SJSA1 (cell line): ENCODE data around the gene SLC45A3. TPM values are rescaled to one million over a fixed set of nuclear protein-coding genes. Genes with fewer than 3 reads are reported as not detected.
A peak's percentile ranks its signal among the peaks of the same experiment; 100 is the strongest.
"Not testable (repeated sequence)": the region's sequence is repeated elsewhere in the genome, so short reads cannot be mapped to it uniquely, and the experiment has no call there.

Experiments
- DNase-seq, 2 experiments: peaks; one replicate each; pipeline ENCODE4 v3.0.0-alpha.2; 2015 to 2020; ENCODE audit warnings: low spot score in 2 of 2, low read depth in 1 of 2
- H3K27ac ChIP-seq: fragments of 250-450 bp; sonication (Bioruptor Pico); 2 replicates; pipeline ENCODE4 v1.5.1; 2020; ENCODE audit warnings: mild to moderate bottlenecking, moderate library complexity
- H3K27me3 ChIP-seq: fragments of 250-450 bp; sonication (Bioruptor Pico); replicated peaks from 2 replicates; pipeline ENCODE4 v1.5.1; 2020; ENCODE audit warnings: mild to moderate bottlenecking, moderate library complexity
- H3K36me3 ChIP-seq: fragments of 250-450 bp; sonication (Bioruptor Pico); 2 replicates; pipeline ENCODE4 v1.5.1; 2020; ENCODE audit warnings: mild to moderate bottlenecking
- H3K4me1 ChIP-seq: fragments of 250-450 bp; sonication (Bioruptor Pico); replicated peaks from 2 replicates; pipeline ENCODE4 v1.6.1; 2021; ENCODE audit warnings: mild to moderate bottlenecking
- H3K4me3 ChIP-seq: fragments of 250-450 bp; sonication (Bioruptor Pico); 2 replicates; pipeline ENCODE4 v1.5.1; 2020; ENCODE audit warnings: mild to moderate bottlenecking
- H3K9me3 ChIP-seq: fragments of 250-450 bp; sonication (Bioruptor Pico); replicated peaks from 2 replicates; pipeline ENCODE4 v1.5.1; 2020; ENCODE audit warnings: mild to moderate bottlenecking
- total RNA-seq: library from RNA; depleted of rRNA; stranded (reverse); fragments of >200 nt; shearing (Covaris generic); gene quantifications from 2 replicates; pipeline ENCODE4 v1.2.3, GENCODE V29; 2014

SLC45A3 gene
- total RNA-seq, 1 experiment from 2014 or later, result 2.4 TPM

DNA sequence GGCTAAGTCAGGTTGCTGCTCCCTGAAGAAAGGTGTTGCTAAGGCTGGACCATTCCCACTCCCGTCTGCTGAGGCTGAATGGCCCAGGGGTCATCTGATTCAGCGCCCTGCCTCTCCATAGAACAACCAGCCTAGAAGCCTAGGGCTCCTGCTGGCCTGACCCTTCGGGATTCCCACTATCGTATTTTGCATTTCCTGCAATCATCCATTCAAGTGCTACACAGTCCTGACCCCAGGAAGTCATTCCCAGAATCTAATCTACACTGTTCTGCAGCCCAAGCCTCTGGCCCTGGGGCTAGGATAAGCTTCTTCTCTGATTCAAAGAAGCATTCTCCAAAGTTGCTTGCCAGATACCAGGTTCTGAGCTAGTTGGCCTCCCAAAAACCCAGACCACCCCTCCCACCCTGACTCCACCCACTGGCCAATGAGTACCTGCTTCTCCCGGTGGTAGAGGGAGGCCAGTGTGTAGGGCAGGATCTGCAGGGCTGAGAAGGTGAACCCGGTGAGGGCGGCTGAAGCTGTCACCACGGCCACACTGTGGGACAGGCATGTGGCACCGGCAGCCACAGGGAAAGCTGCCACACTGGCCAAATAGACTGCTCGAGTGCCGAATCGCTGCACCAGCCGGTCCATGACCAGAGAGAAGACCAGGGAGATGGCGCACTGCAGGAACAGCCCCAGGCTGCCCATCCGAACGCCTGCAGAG lies 18.7 kb downstream of the SLC45A3 start:
- Histone ChIP-seq H3K27ac (no peak overlapping the region), H3K4me1 (no peaks in the 10 kb centered on the region), H3K9me3 (no peaks in the 10 kb centered on the region), H3K4me3 (no peak overlapping the region), H3K36me3 (no peaks in the 10 kb centered on the region), H3K27me3 (no peaks in the 10 kb centered on the region; the same call in 1 of the 2 replicates)
- no peak for DNase-seq

DNA sequence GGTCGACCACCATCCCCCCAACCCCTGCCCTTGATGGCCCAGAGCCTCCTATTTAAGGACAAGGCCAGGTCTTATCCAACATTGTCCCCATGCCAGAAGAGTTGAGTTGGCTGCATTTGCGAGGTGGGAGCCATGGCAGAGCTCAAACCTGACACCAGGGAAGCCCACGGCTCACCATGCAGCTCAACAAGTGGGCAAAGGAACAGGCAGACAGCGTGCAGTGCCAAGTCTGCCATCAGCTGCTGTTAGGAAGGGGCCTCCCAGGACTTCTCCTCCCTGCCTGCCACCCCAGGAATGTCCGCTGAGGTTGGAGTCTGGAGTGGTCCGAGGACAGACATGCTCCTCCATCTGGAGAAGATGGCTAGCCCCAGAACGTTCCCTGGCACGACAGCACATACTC lies 19.9 kb downstream of the SLC45A3 start:
- Histone ChIP-seq H3K4me3 (no peak overlapping the region), H3K9me3 (no peaks in the 10 kb centered on the region), H3K4me1 (no peaks in the 10 kb centered on the region), H3K36me3 (no peaks in the 10 kb centered on the region), H3K27ac (no peak overlapping the region), H3K27me3 (no peaks in the 10 kb centered on the region; the same call in 1 of the 2 replicates)
- DNase-seq, result no peak

DNA sequence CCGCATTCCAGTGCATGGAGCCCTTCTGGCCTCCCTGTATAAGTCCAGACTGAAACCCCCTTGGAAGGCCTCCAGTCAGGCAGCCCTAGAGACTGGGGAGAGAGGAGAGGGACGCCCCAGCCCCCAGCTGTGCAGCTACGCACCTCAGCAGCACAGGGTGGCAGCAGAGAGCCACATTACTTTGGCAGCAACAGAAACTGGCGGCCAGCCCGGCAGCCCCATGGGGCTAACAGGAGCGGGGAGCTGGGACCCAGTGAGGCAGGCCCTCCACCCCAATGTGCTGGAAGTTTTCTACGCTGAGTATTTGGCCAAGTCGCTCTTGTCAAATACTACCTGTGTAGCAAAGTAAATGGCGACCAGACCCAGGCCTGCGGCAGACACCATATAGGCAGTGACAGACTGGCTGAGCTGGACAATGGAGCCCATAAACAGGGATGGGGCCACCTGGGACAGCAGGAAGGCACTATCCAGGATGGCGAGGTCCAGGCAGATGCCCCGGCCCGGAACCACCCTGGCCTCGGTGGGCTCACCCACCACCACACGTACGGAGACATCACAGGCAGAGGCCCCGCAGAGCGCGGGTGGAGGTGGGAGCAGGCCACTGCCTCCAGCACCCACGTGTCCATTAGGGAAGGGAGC lies 21.2 kb downstream of the SLC45A3 start:
- Histone ChIP-seq H3K27ac (no peak overlapping the region), H3K4me1 (no peaks in the 10 kb centered on the region), H3K27me3 (no peaks in the 10 kb centered on the region; the same call in 1 of the 2 replicates), H3K4me3 (no peak overlapping the region), H3K36me3 (no peaks in the 10 kb centered on the region), H3K9me3 (no peaks in the 10 kb centered on the region)
- peak; percentile 60 to 77 for DNase-seq

DNA sequence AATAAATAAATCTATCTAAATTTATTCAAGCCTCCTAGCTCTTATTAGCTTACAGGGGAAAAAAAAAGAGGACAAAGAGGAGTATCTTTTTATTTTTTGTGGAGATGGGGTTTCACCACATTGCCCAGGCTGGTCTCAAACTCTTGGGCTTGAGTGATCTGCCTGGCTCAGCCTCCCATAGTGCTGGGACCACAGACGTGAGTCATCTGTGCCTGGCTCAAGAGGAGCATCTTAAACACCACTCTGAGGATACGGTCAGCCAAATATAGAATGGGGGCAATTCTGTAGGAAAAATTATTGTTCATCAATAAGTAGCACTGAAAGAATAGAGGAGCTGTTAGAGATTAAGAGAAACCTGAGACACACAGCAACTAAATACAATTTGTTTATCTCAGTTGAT lies 24.1 kb downstream of the SLC45A3 start:
- Histone ChIP-seq H3K9me3 (no peaks in the 10 kb centered on the region), H3K27me3 (no peaks in the 10 kb centered on the region; the same call in 1 of the 2 replicates), H3K4me3 (no peak overlapping the region), H3K4me1 (peaks cover 7% of the 10 kb centered on the region), H3K27ac (no peak overlapping the region), H3K36me3 (no peaks in the 10 kb centered on the region)
- DNase-seq, result no peak

DNA sequence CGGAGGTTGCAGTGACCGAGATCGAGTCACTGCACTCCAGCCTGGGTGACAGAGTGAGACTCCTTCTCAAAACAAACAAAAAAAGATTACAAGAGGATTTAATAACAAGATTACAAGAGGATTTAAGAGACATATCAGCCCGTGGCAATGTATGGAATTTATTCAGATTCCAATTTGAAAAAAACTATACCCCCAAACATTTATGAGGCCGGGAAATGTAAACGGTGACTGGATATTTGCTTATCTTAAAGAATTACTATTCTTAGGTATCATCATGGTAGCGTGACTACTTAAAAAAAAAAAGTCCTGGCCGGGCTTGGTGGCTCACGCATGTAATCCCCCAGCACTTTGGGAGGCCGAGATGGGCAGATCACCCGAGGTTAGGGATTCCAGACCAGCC lies 27.3 kb downstream of the SLC45A3 start:
- Histone ChIP-seq H3K36me3 (no peaks in the 10 kb centered on the region), H3K27ac (no peak overlapping the region), H3K9me3 (no peaks in the 10 kb centered on the region), H3K4me1 (peaks cover 7% of the 10 kb centered on the region), H3K27me3 (no peaks in the 10 kb centered on the region; the same call in 1 of the 2 replicates), H3K4me3 (no peak overlapping the region)
- peak in 1 of 2 experiments; percentile 42 for DNase-seq

DNA sequence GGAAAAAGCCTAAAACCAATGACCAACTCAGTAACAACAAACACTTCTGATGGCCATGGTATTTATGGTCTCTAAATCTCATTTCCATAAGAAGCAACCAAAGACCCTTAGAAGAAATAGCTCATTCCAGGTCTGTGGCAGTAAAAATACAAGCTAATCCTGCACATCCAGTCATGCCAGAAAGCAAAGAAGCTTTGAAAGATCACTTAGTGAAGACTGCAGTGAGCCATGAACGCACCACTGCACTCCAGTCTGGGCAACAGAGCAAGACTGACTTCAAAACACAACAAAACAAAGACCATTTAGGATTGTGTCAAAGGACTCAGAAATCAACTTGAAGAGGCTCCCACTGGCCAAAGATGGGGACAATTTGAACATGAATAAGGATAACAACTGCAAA lies 30.1 kb downstream of the SLC45A3 start:
- no peak for DNase-seq
- H3K27ac ChIP-seq, result no peak overlapping the region
- no peaks in the 10 kb centered on the region for H3K36me3 ChIP-seq
- peaks cover 7% of the 10 kb centered on the region for H3K4me1 ChIP-seq
- no peaks in the 10 kb centered on the region for H3K27me3 ChIP-seq
- no peaks in the 10 kb centered on the region for H3K9me3 ChIP-seq
- no peak overlapping the region for H3K4me3 ChIP-seq

DNA sequence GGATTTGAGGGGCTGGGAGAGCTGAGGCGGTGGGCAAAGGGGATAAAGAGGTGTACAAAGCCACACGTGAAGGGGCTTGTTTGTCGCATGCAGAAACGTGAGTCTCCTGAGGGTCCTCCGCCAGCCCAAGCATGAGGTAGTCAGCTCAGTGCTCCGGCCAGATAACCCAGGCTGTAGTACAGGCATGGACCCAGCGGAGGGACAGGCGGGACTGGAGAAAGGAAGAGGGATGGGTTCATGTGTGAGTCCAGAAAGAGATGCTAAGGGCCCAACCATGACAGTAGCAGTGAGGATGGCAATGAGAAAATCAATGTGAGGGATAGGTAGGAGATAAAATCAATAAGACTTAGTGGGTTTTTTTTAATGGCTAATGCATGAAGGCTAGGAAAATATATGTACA lies 34.8 kb downstream of the SLC45A3 start:
- H3K36me3 ChIP-seq, result no peaks in the 10 kb centered on the region
- H3K4me3 ChIP-seq, result no peak overlapping the region
- no peaks in the 10 kb centered on the region for H3K4me1 ChIP-seq
- no peak for DNase-seq
- no peak overlapping the region for H3K27ac ChIP-seq
- no peaks in the 10 kb centered on the region; the same call in 1 of the 2 replicates for H3K27me3 ChIP-seq
- H3K9me3 ChIP-seq, result no peaks in the 10 kb centered on the region

DNA sequence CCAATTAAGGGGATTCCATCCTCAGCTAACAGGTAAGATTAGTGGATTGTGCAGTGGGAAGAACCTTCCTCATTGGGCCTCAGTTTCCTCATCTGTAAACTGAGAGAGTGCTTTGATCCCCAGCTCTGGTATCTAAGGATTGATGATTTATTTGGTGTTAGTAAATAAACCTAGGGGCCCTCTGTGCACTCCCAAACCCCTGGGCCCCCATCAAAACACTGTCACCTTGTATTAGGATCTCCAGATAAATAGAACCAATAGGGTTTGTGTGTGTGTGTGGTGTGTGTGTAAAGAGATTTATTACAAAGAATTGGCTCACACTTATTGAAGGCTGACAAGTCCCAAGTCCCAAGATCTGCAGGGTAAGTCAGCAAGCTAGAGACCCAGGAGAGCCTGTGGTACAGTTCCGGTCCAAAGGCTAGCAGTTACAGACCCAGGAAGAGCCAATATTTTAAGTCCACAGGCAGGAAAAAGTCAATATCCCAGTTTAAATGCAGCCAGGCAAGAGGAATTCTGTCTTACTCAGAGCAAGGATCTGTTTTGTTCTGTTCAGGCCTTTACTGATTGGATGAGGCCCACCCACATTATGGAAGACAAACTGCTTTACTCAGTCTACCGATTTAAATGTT lies 37.5 kb downstream of the SLC45A3 start:
- H3K27ac ChIP-seq, result no peak overlapping the region
- H3K4me3 ChIP-seq, result no peak overlapping the region
- H3K36me3 ChIP-seq, result no peaks in the 10 kb centered on the region
- no peaks in the 10 kb centered on the region for H3K4me1 ChIP-seq
- peaks cover 11% of the 10 kb centered on the region for H3K27me3 ChIP-seq
- no peak for DNase-seq
- H3K9me3 ChIP-seq, result no peaks in the 10 kb centered on the region

DNA sequence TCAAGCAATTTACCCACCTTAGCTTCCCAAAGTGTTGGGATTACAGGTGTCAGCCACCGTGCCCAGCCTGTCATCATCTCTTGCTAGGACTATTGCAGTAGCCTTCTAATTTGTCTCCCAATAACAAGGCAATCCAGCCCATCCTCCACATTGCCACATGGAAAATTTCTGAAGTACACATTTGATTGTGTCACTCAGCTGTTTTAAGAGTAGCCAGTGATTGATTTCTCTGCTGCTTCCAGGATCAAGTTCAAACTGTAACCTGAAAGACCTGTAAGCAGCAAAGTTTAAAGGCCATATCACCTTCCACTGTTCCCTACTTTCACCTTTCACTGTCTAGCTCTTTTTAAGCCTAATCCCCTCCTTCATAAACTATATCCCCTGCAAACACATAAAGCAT lies 40.7 kb downstream of the SLC45A3 start:
- DNase-seq, result no peak
- Histone ChIP-seq H3K4me1 (no peaks in the 10 kb centered on the region), H3K9me3 (no peaks in the 10 kb centered on the region), H3K36me3 (no peaks in the 10 kb centered on the region), H3K27ac (no peak overlapping the region), H3K27me3 (peaks cover 25% of the 10 kb centered on the region), H3K4me3 (no peak overlapping the region)

DNA sequence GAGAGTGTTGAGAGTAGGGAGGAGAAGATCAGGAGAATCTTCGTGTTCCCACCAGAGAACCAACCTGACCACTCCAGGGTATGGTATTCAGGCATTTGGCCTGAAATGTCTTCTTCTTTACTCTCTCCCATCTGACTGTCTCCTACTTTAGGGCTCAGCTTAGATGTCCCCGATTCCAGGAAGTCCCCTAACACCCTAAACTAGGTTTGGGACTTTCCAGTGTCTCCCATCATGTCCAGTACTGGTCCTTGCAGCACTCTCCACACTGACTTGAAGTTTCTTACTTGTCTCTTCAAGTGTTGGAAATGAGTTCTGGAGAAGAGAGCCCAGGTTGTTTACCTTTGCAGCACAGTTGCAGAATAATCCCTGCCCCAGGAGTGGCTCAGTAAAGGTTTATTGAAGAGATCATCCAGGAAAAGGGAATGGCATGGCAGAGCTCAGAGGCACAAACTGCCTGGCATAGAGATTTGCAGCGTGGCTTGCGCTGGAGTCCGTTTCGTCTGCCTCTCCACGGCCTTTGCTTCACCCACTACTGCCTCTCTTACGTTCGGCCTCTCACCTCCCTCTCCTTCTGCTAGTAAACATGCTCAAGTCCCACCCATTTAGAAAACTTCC lies 42.3 kb downstream of the SLC45A3 start:
- H3K36me3 ChIP-seq, result no peaks in the 10 kb centered on the region
- no peak for DNase-seq
- no peak overlapping the region for H3K4me3 ChIP-seq
- no peaks in the 10 kb centered on the region for H3K9me3 ChIP-seq
- H3K4me1 ChIP-seq, result no peaks in the 10 kb centered on the region
- no peak overlapping the region for H3K27ac ChIP-seq
- peaks cover 25% of the 10 kb centered on the region for H3K27me3 ChIP-seq

DNA sequence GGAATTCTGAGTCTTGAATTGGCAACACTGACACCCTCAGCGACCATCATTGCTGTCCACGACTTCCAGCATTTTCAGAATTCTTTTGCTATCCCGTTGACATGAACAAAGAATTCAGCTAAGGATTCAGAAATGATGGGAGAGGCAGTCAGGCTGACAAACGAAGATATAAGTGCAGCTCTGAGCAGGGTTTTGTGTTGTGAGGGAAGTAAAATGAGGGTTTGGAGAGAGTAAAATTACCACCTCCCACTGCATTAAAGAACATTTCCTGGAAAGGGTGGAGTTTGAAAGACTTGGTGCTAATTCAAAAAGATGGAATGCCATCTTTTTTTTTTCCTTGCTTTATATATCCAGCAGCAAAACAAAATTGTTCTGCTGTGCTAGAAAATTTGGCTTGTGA lies 43.6 kb downstream of the SLC45A3 start:
- no peak overlapping the region for H3K27ac ChIP-seq
- H3K9me3 ChIP-seq, result no peaks in the 10 kb centered on the region
- H3K27me3 ChIP-seq, result peaks cover 25% of the 10 kb centered on the region
- peaks cover 7% of the 10 kb centered on the region for H3K4me1 ChIP-seq
- DNase-seq, result no peak
- no peak overlapping the region for H3K4me3 ChIP-seq
- H3K36me3 ChIP-seq, result no peaks in the 10 kb centered on the region

DNA sequence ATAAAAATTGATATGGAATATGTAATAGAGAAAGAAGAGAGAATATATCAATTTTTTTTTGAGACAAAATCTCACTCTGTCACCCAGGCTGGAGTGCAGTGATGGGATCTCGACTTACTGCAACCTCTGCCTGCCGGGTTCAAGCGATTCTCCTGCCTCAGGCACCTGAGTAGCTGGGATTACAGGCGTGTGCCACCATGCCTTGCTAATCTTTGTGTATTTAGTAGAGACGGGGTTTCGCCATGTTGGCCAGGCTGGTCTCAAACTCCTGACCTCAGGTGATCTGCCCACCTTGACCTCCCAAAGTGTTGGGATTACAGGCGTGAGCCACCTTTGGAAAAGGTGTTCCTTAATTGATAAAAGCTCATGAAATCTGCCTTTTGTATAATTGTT lies 44.2 kb downstream of the SLC45A3 start:
- not testable (repeated sequence) for H3K36me3 ChIP-seq

DNA sequence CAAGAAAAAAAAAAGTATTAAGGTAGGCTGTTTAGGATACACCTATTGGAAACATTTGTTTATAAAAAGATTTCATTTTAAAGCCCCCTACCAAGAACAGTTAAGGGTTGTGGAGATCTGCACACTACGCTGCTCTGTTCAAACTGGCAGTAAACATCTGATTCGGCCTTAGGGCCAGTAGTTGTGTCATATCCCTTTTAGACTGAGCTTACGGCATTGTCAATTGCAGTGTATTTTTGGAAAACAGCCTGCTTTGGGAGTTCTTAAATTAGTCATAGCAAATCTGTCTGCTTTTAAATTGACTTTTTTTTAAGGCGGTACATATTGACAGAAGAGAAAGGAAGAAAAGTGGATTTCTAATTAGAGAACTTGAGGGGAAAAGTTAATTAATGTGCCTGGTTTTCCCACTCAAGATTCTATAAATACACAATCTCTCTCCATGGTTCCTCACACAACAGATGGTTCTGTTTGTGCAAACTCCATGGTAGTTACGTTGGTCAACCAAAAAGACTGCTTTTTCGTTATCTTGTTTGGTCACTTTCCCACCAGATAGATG lies 46.8 kb downstream of the SLC45A3 start:
- H3K27ac ChIP-seq, result no peak overlapping the region
- peaks cover 7% of the 10 kb centered on the region for H3K36me3 ChIP-seq
- no peaks in the 10 kb centered on the region for H3K9me3 ChIP-seq
- peaks cover 16% of the 10 kb centered on the region for H3K4me1 ChIP-seq
- peaks cover 21% of the 10 kb centered on the region for H3K27me3 ChIP-seq
- H3K4me3 ChIP-seq, result no peak overlapping the region
- DNase-seq, result no peak

More for the DNA sequence above, 44.2 kb downstream of the SLC45A3 start:
- not testable (repeated sequence) for H3K4me1 ChIP-seq, DNase-seq, H3K27ac ChIP-seq, H3K4me3 ChIP-seq, H3K9me3 ChIP-seq
- H3K27me3 ChIP-seq, result peaks cover 25% of the 10 kb centered on the region
